DMS79 (cell line): ENCODE data around the gene CAPNS1.

Experiments
- DNase-seq: peaks from one replicate; lab custom pipeline; 2025; lab: John Stamatoyannopoulos, UW

CAPNS1 gene

DNA sequence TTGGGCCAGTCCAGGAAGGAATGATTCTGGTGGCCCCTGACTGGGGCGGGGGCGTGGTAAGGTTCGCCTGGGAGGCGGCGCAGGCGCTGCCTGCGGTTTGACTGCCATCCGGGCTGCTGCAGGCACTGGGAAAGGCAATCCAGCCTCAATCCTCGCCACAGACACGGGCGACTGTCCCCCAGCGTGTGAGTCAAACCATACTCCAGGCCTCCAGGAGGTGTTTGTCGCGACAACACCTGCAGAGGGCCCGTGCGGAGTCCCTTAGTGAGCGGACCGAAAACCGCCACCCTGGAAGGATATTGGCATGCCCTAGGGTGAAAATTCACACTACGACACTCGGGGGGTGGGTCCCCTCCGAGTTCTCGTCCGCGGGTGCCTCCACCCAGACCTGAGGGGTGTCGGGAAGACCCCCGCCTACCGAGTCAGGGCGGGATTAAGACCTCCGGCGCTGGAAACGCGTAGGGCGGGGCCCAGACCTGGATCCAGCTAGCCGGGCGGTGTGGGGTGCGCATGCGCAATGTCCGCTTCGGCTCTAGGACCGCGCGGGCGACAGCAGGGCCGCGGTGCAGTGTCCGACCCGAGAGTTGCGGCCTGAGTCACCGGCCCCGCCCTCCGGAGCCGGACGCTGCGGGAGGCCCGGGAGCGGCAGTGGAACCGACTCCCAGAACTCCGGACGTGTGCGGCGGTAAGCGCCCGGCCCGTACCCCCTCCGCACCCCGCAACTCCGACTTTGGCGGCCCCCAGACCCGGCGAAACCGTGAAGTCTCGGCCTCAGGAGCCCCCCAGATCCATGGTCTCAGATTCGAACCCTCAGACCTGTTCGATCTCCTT, at the start of gene CAPNS1:
Gene CAPNS1, plus strand, starts transcription at position 594 of the 831 bp plus-strand sequence. CDS start 946 bp downstream, outside the sequence.
- peak; percentile 81 for DNase-seq

DNA sequence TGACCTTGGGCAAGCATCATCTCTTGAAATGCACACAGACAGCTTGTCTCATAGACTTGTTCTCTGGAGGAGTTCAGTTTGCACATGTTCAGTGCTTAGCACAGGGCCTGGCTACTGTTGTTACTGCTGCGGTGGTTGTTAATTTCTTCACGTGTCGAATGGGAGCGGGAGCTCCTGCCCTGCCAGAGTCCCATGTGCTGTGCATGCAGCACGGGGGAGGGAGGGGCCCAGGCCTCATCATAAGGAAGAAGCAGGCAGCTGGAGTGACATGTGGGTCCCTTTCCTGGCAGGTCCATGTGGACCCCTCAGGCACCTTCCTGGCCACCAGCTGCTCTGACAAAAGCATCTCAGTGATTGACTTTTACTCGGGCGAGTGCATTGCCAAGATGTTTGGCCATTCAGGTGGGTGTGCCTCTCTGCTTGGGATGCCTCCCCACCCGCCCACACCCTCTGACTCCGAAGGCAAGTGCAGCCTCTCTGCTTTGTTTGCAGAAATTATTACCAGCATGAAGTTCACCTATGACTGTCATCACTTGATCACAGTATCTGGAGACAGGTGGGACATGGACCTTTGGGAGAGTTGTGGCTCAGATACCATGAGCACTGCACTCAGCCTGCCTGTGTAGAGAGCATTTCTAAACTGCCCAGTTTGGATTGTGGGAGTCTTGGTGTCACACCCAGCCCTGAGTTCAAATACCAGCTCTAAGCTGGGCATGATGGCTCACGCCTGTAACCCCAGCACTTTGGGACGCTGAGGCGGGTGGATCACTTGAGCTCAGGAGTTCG, 48.8 kb upstream of the CAPNS1 start:
- no peak for DNase-seq

DNA sequence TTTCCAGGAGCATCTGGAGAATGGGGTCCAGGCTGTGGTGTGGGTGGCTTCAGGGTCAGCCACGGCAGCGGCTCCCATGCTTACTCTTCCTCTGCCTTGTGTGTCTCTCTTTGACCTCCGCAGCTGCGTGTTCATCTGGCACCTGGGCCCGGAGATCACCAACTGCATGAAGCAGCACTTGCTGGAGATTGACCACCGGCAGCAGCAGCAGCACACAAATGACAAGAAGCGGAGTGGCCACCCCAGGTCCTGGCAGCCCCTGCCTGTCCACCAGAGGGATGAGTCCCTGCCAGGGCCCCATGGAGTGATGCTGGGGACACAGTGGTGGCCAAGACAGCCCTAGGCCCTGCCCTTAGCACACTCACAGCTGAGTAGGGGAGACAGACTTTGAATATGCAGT, 47.3 kb upstream of the CAPNS1 start:
- no peak for DNase-seq

DNA sequence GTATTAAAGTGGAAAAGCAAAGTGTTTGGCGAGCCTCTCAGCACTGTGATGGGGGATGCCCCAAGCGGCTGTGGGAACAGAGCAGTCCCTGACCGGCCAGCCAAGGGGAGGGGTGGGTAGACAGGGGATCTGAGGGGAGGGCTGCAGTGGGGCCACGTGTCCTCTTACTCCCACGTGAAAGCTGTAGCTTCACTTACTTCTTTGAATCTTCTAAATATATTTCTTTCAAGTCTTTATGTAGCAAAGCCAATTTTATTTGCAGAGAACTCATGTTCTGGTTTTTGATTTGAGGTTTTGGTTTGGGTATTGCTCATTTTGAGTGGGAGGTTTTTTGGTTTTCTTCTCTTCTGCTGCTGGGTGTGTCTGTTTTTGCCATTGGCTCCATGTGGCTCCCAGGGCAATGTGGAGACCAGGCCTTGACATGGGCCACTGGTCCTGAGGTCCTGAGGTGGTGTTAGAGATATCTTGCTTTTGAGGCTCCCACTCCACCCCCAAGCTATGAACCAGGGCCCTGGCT, 46.7 kb upstream of the CAPNS1 start:
- DNase-seq: no peak

DNA sequence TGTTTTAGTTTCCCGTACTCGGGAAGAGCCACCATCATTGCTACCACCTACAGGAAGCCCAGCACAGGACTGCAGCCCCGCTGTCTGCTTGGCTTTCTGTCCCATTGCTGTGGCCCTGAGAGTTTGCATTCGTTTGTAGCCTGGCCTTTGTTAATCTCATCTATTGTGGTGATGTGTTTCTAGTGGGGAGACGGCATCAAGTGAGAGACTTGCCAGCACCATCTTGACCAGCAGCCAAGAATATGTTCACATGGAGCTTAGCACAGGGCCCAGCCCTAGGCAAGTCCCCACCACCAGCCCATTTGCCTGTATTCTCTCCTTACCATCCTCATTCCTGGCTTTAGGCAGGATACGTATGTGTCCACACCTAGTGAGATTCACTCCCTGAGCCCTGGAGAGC, 46.2 kb upstream of the CAPNS1 start:
- DNase-seq: no peak

DNA sequence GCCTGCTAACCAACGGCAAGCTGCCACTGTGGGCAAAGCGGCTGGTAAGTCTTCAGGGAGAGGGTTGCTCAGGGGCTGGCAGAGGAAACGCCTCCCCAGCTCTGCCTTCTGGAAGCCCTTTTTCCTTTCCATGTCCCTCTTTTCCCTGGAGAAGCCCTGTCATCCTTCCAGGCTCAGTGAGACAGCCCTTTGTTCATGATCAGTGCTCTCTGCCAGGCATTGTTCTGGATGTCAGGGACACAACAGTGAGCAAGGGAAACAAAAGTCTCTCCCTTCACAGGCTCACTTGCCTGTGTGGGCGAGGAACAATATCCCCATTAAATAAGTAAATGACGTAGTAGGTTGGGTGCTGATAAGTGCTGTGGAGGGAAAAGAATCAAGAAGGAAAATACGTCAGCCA, 42.8 kb upstream of the CAPNS1 start:
- DNase-seq: no peak

DNA sequence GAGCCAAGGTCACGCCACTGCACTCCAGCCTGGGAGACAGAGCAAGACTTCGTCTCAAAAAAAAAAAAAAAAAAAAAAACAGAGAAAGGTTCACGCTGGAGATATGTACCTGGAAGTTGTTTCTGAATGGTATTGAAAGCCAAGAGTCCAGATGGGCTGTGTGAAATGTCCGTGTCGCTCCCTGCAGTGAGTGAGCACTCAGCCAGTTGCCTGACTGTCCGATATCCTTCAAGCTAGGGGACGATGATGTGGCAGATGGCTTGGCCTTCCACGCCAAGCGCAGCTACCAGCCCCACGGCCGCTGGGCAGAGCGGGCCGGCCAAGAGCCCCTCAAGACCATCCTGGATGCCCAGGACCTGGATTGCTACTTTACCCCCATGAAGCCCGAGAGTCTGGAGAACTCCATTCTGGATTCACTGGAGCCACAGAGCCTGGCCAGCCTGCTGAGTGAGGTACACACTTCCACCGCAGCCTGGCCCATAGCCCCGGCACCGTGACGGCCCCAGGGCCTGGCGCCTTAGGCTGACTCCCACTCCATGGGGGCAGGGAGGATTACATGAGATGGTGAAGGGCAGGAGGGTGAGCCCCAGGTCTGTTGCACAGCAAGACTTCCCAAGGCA, 40.6 kb upstream of the CAPNS1 start:
- no peak for DNase-seq

DNA sequence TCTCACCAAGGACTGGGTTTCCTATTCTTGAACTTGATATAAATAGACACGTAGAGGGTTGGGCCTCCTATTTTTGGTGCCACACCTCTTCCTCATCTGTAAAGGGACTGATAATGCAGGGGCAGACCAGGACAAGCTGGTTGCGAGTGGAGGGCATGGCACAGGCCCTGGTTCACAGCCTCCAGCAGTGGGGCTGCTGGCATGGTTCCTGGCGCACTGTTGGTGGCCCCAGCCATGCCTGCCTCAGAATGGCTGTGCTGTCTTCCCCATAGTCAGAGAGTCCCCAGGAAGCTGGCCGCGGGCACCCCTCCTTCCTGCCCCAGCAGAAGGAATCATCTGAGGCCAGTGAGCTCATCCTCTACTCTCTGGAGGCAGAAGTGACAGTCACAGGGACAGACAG, 39.4 kb upstream of the CAPNS1 start:
- no peak for DNase-seq

DNA sequence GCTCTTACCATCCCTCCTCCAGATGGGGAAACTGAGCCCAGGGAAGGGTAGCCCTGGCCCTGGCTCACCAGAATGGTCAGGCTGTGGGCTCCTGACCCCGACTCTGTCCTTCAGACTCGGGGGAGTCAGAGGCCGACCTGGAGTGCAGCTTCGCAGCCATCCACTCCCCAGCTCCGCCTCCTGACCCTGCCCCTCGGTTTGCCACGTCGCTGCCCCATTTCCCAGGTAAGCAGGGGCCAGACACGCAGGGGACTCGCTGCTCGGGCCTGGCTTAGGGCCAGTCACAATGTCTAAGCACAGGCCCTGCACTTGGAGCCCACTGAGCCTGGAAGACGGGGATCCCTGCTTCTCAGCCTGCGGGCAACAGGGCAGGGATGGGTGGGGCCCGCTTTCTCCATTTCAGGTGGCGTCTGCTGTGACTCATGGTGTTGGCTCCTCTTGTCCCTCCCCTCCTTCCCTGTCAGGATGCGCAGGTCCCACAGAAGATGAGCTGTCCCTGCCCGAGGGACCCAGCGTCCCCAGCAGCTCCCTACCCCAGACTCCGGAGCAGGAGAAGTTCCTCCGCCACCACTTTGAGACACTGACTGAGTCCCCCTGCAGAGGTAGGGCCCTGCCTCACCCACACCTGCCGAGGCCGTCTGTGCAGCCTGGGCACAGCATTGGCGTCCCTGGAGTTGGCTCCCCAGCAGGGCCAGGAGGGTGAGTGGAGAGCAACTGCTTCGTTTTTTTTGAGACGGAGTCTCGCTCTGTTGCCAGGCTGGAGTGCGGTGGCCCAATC, 38.1 kb upstream of the CAPNS1 start:
- DNase-seq: no peak

DNA sequence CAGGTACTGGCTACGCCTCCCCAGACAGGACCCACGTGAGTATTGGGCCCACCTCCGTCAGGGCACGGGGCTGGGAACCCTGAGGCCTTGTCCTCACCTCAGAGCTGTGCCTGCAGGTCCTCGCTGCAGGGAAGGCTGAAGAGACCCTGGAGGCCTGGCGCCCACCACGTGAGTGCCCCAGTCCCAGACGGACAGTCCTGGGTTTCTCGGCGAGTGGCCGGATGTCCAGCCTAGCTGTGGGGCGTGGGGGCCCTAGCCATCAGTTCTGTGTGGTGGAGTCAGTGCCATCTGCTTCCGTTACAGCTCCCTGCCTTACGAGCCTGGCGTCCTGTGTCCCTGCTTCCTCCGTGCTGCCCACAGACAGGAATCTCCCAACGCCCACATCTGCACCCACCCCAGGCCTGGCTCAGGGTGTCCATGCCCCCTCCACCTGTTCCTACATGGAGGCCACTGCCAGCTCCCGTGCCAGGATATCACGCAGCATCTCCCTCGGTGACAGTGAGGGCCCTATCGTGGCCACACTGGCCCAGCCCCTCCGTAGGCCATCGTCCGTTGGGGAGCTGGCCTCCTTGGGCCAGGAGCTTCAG, 36.7 kb upstream of the CAPNS1 start:
- no peak for DNase-seq

DNA sequence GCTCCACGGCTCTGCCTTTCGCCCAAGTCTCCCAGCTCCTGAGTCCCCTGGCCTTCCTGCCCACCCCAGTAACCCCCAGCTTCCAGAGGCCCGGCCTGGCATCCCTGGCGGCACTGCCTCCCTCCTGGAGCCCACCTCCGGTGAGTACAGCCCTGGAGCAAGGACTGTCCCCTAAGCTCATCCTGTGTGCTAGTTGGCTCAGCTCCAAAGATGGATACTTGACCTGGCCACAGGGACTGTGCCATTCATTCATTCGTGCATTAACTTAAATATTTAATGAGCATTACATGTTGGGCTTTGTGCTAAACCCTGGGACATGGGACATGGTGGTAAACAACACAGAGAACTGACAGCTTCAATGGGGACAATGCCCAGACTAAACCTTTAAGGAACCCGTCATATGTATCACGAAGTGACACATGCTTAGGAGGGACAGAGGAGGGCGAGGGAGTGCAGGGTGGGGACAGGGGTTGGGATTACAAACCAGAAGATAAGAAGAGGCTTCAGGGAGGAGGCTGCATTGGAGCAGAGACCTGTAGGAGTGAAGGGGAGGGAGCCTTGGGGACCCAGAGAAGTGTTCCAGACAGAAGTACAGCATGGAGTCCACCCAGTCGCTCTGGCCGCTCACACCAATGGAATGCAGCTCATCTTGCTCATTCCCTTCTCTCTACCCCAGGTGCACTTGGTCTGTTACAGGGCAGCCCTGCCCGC, 35.9 kb upstream of the CAPNS1 start:
- no peak for DNase-seq

DNA sequence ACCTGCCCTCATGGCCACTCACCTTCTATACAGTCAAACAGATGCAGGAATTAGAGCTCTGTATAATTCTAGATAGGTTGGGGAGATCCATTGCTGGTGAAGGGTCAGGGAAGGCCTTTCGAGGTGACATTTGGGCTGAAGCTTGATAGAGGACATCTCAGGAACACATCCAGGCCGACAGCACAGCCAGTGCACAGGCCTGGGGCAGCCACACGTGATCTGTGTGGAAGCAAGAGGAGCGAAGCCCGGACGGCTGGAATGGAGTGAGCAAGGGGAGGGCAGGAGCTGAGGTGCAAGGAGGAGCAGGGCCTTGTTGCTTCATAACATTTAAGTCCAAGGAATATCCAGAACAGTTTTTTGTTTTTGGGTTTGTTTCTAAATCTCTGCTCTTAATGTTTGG, 33.4 kb upstream of the CAPNS1 start:
- no peak for DNase-seq

DNA sequence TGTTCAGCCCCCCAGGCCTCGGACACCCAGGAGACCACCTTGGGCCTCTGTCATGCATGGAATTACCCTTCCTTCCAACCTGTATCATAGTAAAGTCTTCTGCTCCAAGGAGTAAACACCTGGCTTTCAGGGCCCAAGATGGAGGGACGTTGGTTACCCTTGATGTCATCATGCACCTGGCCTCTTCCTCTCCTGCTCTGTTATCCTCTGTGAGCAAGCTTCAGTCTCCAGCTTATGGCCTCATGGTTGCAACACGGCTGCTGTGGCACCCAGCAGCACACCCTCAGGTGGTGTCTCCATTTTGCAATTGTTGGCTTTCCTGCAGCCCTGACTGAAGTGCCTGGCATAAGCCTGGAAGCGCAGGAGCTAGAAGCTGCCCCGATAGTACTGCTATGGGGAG, 32.9 kb upstream of the CAPNS1 start:
- no peak for DNase-seq

DNA sequence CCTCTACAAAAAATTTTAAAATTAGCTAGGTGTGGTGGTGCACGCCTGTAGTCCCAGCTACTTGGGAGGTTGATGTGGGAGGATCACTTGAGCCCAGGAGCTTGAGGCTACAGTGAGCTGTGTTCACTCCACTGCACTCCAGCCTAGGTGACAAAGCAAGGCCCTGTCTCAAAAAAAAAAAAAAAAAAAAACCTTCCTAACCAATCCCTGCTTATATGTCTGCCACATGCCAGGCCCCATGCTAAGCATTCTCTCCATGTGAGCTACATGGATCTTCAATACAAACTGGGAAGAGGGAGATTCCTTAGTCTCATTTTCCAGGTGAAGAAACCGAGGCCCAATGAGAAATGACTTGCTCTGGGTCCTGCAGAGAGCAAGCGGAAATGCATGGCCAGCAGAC, 31.2 kb upstream of the CAPNS1 start:
- no peak for DNase-seq

DNA sequence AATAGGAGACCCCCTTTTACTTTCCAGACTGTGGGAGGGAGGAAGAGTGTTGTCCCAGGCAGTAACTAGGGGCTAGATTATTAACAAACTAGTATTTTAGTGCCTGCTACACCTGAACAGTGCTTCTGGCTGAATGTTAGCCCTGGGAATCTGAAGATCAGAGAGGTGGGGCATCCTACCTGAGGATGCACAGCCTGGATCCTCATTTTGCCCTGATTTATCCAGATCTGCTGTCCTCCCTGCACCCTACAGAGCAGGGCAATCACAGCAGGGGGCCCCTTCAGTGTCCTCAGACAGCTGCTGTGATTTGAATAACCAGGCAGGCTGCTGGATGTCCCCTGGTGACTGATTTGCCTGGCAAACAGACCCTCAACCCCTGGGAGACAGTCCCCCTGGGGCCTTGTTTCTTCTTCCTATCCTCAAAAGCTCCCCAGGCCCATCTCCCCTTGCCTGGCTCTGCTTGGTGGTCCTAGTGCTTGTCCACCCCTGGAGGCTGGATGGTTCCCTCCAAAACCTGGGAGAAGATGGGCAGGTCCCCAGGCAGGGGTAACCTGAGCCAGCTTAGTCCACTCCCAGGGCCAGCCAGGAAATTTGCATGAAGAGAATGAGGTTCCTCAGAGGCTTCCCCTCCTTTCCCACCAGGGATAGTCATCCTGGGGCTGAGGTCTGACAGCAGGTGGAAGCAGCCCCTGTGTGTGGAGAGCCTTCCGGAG, 29.2 kb upstream of the CAPNS1 start, which contains the start of gene OVOL3:
Gene OVOL3, plus strand, starts transcription at position 657 of the 713 bp plus-strand sequence. CDS start 60 bp downstream, outside the sequence.
- DNase-seq: no peak

DNA sequence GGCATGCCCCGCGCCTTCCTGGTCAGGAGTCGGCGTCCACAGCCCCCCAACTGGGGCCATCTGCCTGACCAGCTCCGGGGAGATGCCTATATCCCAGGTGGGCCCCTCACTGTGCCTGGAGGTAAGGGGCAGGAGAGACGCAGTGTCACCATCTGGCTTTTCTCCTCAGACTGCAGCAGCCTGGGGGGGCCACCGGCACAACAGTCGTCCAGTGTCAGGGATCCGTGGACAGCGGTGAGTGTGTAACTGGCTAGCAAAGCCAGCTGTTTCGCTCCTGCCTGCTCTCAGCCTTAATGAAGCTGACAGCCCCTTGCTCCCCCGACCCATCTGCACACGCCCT, 28.7 kb upstream of the CAPNS1 start:
- no peak for DNase-seq

DNA sequence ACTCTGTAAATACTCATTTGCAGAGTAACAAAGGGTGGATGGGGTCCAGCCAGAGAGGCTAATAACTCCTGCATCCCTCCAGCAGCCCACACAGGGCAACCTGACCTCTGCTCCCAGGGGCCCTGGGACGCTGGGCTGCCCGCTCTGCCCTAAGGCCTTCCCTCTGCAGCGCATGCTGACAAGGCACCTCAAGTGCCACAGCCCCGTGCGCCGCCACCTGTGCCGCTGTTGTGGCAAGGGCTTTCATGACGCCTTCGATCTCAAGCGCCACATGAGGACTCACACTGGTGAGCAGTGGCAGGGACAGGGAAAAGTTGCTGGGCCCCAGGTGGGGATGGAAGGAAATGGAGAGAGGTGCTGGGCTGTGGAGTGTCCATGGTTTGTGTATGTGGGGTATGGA, 27.2 kb upstream of the CAPNS1 start:
- DNase-seq: no peak

DNA sequence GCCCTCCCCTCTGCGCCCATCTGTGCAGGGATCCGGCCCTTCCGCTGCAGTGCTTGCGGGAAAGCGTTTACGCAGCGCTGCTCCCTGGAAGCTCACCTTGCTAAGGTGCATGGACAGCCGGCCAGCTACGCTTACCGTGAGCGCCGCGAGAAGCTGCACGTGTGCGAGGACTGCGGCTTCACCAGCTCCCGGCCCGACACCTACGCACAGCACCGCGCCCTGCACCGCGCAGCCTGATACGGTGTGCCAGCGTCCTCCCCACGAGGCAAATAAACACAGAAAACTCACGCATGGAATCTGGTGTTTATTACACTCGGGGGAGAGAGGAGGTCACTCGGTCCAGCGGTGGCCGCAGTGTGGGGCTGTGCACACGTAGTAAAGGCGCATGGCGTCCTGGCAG, 26.4 kb upstream of the CAPNS1 start:
- no peak for DNase-seq

DNA sequence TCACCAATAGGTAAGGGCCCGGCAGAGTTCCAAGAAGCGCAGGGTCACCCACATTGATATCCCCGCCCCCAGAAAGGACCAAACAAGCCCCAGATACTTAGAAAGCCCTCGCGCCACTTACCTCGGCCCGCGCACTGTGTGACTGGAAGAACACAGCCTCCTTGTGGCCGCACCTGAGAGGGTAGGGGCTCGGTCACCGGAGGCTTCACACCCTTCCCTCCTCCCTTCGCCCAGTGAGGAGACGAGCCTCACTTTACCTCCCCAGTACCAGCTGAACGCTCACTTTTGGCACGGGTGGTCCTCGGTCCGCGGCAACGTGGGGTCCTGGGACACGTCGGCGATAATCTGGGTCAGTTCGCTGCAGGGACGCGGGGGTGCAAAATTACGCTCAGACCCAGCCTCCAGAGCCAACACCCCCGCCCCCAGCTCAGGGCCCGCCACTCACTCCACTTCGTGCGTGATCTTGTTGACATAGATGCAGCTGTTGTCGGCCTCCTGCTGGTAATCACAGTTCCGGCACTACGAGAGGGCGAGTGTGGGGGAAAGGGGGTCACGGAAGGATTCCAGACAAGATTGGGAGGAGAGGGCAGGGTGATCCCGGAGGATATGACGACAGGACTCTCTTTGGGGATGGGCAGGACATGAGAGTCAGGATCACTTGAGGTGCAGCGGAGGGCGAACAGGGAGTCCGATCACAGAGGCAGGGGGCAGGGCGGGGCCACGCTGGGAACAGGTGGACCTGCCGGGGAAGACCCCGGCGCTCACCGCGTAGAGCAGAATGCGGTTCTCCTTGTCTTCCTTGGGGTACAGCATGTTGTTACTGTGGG, 25.8 kb upstream of the CAPNS1 start:
- peak; percentile 63 for DNase-seq
